Activated T-helper 1 cell treated with Interleukin-2 at 50 U/mL for 16 hours (primary cell): ENCODE measurements around the gene CAB39.

Source experiments
- DNase-seq: peaks from one replicate; pipeline ENCODE4 v3.0.0-alpha.2; 2020; ENCODE audit warnings: low read depth

Gene CAB39

GRCh38 chr2:230863442-230864121, 150.9 kb downstream of the CAB39 start:
- no peak for DNase-seq

DNA sequence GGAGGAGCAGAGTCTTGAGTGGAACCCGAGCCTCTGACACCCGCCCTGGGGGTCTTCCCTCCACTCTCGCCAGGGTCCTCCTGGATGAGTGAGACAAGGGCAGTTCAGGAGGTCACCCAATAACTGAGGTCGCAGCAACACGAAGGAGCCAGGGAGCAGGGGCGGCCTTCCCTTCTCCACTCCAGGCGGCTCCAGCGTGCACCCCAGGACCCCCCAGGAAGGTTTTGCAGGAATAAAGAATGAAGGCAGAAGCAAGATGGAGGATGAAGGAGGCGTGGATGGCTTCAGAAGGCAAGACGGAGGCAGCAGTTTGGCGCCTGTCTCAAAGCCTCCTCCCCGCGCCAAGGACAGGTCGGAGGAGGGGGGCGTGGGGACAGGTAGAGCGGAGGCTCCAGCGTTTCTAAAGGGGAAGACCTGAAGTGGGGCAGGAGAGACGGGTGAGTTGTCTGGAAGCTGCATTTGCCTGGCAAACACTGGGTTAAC, 151.5 kb downstream of the CAB39 start:
- DNase-seq = no peak

DNA sequence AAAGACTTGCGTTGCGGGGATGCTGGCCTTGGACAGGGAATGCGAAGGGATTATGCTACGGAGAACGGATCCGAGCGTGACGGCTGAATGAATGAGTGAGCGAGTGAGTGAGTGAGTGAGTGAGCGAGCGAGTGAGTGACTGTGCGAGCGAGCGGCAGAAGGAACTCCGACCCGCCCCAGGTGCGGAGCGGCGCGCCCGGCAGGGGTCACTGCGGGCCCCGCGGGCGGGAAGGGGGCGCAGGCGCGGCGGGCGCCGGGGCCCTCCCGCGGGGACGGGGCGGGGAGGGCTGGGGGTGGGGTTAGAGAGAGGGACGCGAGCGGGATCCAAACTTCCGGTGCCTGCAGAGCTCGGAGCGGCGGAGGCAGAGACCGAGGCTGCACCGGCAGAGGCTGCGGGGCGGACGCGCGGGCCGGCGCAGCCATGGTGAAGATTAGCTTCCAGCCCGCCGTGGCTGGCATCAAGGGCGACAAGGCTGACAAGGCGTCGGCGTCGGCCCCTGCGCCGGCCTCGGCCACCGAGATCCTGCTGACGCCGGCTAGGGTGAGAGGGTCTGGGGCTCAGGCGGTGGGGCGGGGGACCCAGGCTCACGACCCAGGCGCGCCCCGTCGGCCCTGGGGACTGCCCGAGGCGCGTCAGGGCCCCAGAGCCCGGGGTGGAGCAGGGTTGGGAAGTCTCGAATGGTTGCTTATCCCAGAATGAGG, 152.1 kb downstream of the CAB39 start, which contains the start of gene ITM2C:
ITM2C (plus strand) TSS at position 338 of the 702 bp plus-strand sequence; CDS start at position 422, 84 bp downstream.
- peak; percentile 72 for DNase-seq

DNA sequence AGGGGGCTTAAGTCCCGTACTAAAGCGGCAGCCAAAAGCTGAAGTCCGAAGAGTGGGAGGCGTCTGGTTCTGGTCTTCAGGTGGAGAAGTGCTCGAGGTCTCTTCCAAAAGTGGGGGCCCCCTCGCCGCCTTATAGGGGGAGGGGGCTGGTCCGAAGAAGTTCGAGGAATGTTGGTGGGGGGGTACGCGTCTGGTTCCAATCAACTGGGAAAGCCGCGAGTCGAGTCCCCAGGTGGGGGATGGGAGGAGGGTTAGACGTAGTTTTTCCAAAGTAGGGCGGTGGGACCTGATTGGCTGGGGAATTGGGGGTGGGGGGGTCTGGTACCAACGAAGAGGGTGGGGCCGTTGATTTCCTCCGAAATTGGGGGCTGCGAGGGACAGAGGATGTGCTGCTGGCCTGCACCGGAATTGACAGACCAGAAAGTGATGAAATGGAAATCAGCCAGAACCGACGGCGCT, 152.7 kb downstream of the CAB39 start:
- DNase-seq = no peak

- DNase-seq = no peak
Observed at GRCh38 chr2:230865766-230866755, 153.4 kb downstream of the CAB39 start.

- DNase-seq = peak; percentile 54
Observed at GRCh38 chr2:230866756-230867523, 154.3 kb downstream of the CAB39 start.

GRCh38 chr2:230868161-230868946, 155.7 kb downstream of the CAB39 start:
- no peak for DNase-seq

GRCh38 chr2:230868947-230869913, 156.6 kb downstream of the CAB39 start:
- DNase-seq = no peak

DNA sequence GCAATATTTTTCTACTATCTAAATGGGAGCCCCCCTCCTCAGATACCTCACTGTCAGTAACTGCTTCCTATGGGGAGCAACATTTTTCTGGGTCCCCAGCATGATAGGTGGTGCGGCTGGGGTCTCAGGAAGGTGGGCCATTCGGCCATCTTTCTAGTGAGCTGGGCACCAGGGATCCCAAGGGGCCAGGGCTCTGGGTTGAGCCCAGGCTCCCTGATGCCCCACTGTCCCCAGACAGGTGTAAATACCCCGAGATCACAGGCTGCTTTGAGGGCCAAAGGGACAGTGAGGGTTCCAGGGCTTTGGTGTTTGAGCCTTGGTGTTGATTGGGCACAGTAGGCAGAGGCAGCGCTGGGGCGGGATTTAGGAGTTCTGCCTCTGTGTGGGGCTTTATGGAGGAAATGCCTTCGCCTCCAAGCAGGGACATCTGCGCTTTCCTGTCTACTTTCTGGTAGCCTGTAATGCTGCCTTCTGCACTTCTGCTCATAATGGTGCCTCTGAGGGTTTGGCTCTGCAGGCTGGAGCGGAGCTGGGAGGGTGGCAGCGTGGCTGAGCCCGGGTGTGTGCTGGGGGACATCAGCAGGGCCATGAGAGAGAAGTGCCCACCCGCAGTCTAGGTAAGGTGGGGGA, 157.4 kb downstream of the CAB39 start:
- no peak for DNase-seq
